HCT116 (cell line): Measurements from ENCODE around the gene PLA2G2E. TPM values are rescaled to one million over a fixed set of nuclear protein-coding genes. Genes with fewer than 3 reads are reported as not detected.

Experiments used
- ATAC-seq: fragments of 200-7000 bp; cut with Tn5 transposase; 2 replicates; pipeline ENCODE4 v1.9.1; 2020; ENCODE audit warnings: mild to moderate bottlenecking, moderate library complexity
- BruUV-seq: library from RNA; stranded (reverse); fragments of 400-500 nt; replicated peaks from 2 replicates; lab custom pipeline; 2021; lab: Mats Ljungman, UMichigan
- CTCF ChIA-PET: fragments of 300-600 bp; sonication (Branson Sonifier 250); formaldehyde crosslinking; loops from one replicate; lab custom pipeline; 2021; ENCODE audit warnings: antibody characterized with exemption; lab: Charles Lee
- POLR2A ChIA-PET: fragments of 300-600, 350-600 bp; sonication (Branson Sonifier 250); formaldehyde crosslinking; loops from one replicate; lab custom pipeline; 2021; ENCODE audit warnings: antibody characterized with exemption; lab: Charles Lee
- RAD21 ChIA-PET, 2 experiments: fragments of 300-600 bp; sonication (Branson Sonifier 250); formaldehyde crosslinking; loops; one replicate each; lab custom pipeline; 2023; ENCODE audit warnings: low total read pairs in 2 of 2; ENCODE audit not compliant: uncharacterized antibody in 2 of 2, unreplicated experiment in 2 of 2, low non-redundant PET in 1 of 2; lab: Charles Lee
- DNase-seq: peaks from one replicate; pipeline ENCODE4 v3.0.0-alpha.2; 2010; ENCODE audit warnings: low read depth, low spot score
- H2AFZ ChIP-seq: fragments of 200-600 bp; shearing (Covaris generic), sonication (generic); 2 replicates; pipeline ENCODE4 v1.6.1; 2017; ENCODE audit warnings: low read depth, mixed run types, mixed read lengths, antibody characterized with exemption, low read length; ENCODE audit not compliant: poor library complexity, severe bottlenecking
- H3K27ac ChIP-seq: 2 replicates; pipeline ENCODE4 v1.5.1; 2012; ENCODE audit warnings: low read depth, low read length
- H3K27me3 ChIP-seq: fragments of 200-600 bp; sonication (generic); 2 replicates; pipeline ENCODE4 v1.6.1; 2016; ENCODE audit warnings: mixed run types, low read length, mixed read lengths; ENCODE audit not compliant: insufficient read depth
- H3K36me3 ChIP-seq, 2 experiments: fragments of 200-500 bp in 1 of 2; fragments of 200-600 bp in 1 of 2; sonication (Bioruptor generic) in 1 of 2; sonication (generic) in 1 of 2; 2 replicates each; pipeline versions ENCODE4 v1.5.1 to v1.6.1; 2014 to 2016; ENCODE audit warnings: low read length in 2 of 2, inconsistent platforms in 1 of 2, mixed read lengths in 1 of 2, mixed run types in 1 of 2; ENCODE audit not compliant: insufficient read depth in 2 of 2, control insufficient read depth in 1 of 2
- H3K4me1 ChIP-seq, 2 experiments: fragments of 200-600 bp in 1 of 2; sonication (generic) in 1 of 2; 2 replicates each; pipeline versions ENCODE4 v1.5.1 to v1.6.1; 2012 to 2017; ENCODE audit warnings: low read length in 2 of 2, inconsistent platforms in 1 of 2, mild to moderate bottlenecking in 1 of 2, mixed read lengths in 1 of 2, mixed run types in 1 of 2, moderate library complexity in 1 of 2; ENCODE audit not compliant: insufficient read depth in 2 of 2, control insufficient read depth in 1 of 2
- H3K4me2 ChIP-seq: fragments of 200-600 bp; sonication (generic); 2 replicates; pipeline ENCODE4 v1.6.1; 2017; ENCODE audit warnings: mixed run types, low read length, mixed read lengths
- H3K4me3 ChIP-seq, 2 experiments: fragments of 200-600 bp in 1 of 2; sonication (generic) in 1 of 2; replicated peaks in 1 of 2; 2 replicates each; pipeline ENCODE4 v1.5.1; 2011 to 2016; ENCODE audit warnings: low read length in 2 of 2, control low read depth in 1 of 2, low read depth in 1 of 2, mild to moderate bottlenecking in 1 of 2, mixed read lengths in 1 of 2, mixed run types in 1 of 2
- H3K79me2 ChIP-seq: fragments of 200-600 bp; sonication (generic); 2 replicates; pipeline ENCODE4 v1.6.1; 2017; ENCODE audit warnings: mild to moderate bottlenecking, mixed run types, low read length, moderate library complexity, mixed read lengths; ENCODE audit not compliant: insufficient read depth
- H3K9ac ChIP-seq: fragments of 200-600 bp; sonication (generic); 2 replicates; pipeline ENCODE4 v1.6.1; 2016; ENCODE audit warnings: low read length, mixed read lengths
- H3K9me2 ChIP-seq: fragments of 200-600 bp; sonication (generic), shearing (Covaris generic); 2 replicates; pipeline ENCODE4 v1.6.1; 2017; ENCODE audit warnings: mixed run types, mild to moderate bottlenecking, moderate library complexity; ENCODE audit not compliant: insufficient read depth
- H3K9me3 ChIP-seq, 2 experiments: fragments of 200-500 bp in 1 of 2; fragments of 200-600 bp in 1 of 2; sonication (Bioruptor generic) in 1 of 2; sonication (generic) in 1 of 2; 2 replicates each; pipeline ENCODE4 v1.6.1; 2014 to 2017; ENCODE audit warnings: low read length in 2 of 2, mixed read lengths in 2 of 2, inconsistent platforms in 1 of 2, low read depth in 1 of 2, mild to moderate bottlenecking in 1 of 2, mixed run types in 1 of 2, moderate library complexity in 1 of 2; ENCODE audit not compliant: control insufficient read depth in 1 of 2, insufficient read depth in 1 of 2
- H4K20me1 ChIP-seq: fragments of 200-600 bp; sonication (generic), shearing (Covaris generic); 2 replicates; pipeline ENCODE4 v1.6.1; 2017; ENCODE audit warnings: mixed run types, mild to moderate bottlenecking, moderate library complexity; ENCODE audit not compliant: insufficient read depth
- CEBPB ChIP-seq: IDR thresholded peaks from 2 replicates; pipeline ENCODE4 v1.6.1; 2012; ENCODE audit warnings: low read depth
- EGR1 ChIP-seq: IDR thresholded peaks from 2 replicates; pipeline ENCODE4 v1.6.1; 2012; ENCODE audit warnings: low read depth
- MAX ChIP-seq: IDR thresholded peaks from 2 replicates; pipeline ENCODE4 v1.6.1; 2012
- SIN3A ChIP-seq: IDR thresholded peaks from 2 replicates; pipeline ENCODE4 v1.6.1; 2012; ENCODE audit warnings: low read depth
- intact Hi-C: fragments of 100-400 bp; cut with micrococcal nuclease; formaldehyde crosslinking; loops from 2 replicates; pipeline ENCODE4 v1.10.0; 2022
- total RNA-seq: library from RNA; stranded (reverse); gene quantifications from one replicate; pipeline ENCODE4 v1.2.1, GENCODE V29; 2021; ENCODE audit not compliant: unreplicated experiment
- TF ChIP-seq, protein P1 (sequence below), 3 experiments: fragments of 200-600 bp in 1 of 3; sonication (generic) in 1 of 3; IDR thresholded peaks in 2 of 3; conservative IDR thresholded peaks in 1 of 3; 2 replicates each; pipeline ENCODE4 v1.5.1; 2012 to 2017; ENCODE audit warnings: low read depth in 2 of 3, low read length in 2 of 3, antibody characterized with exemption in 1 of 3, borderline replicate concordance in 1 of 3, control low read depth in 1 of 3, mild to moderate bottlenecking in 1 of 3, mixed read lengths in 1 of 3, mixed run types in 1 of 3, moderate library complexity in 1 of 3; ENCODE audit not compliant: insufficient read depth in 1 of 3

Gene PLA2G2E
- total RNA-seq, 1 experiment from 2014 or later: not detected

- RAD21 ChIA-PET: no interaction called here
- H3K36me3 ChIP-seq: peaks cover 28 to 30% of the 10 kb centered on the region in 2 experiments
- intact Hi-C loops: no loop called here
- no peaks in the 10 kb centered on the region for H3K9me3 ChIP-seq
- H3K27me3 ChIP-seq: no peaks in the 10 kb centered on the region
- no peaks in the 10 kb centered on the region for H3K9me2 ChIP-seq
- TF ChIP-seq CEBPB (no peak), MAX (no peak), SIN3A (no peak)
- TF ChIP-seq, protein P1, sequence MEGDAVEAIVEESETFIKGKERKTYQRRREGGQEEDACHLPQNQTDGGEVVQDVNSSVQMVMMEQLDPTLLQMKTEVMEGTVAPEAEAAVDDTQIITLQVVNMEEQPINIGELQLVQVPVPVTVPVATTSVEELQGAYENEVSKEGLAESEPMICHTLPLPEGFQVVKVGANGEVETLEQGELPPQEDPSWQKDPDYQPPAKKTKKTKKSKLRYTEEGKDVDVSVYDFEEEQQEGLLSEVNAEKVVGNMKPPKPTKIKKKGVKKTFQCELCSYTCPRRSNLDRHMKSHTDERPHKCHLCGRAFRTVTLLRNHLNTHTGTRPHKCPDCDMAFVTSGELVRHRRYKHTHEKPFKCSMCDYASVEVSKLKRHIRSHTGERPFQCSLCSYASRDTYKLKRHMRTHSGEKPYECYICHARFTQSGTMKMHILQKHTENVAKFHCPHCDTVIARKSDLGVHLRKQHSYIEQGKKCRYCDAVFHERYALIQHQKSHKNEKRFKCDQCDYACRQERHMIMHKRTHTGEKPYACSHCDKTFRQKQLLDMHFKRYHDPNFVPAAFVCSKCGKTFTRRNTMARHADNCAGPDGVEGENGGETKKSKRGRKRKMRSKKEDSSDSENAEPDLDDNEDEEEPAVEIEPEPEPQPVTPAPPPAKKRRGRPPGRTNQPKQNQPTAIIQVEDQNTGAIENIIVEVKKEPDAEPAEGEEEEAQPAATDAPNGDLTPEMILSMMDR (IDR thresholded peaks at IDR 0.05 in 2 of 3, conservative IDR thresholded peaks at IDR 0.05 in 1 of 3; ENCODE audit: borderline replicate concordance in 1 of 3, insufficient read depth in 1 of 3, low read depth in 2 of 3, low read length in 2 of 3): no peak
- CTCF ChIA-PET: interaction anchor here (1.0 kb wide), 1 partner anchor 73 kb away, joined by 3 read pairs; no protein-coding TSS in a partner anchor
- H3K79me2 ChIP-seq: peaks cover 38% of the 10 kb centered on the region
- H3K4me1 ChIP-seq: peaks cover 19 to 28% of the 10 kb centered on the region in 2 experiments
- no peak overlapping the region for H3K4me2 ChIP-seq
- no peak overlapping the region for H3K9ac ChIP-seq
- no peak overlapping the region for H3K27ac ChIP-seq
- H3K4me3 ChIP-seq: no peak overlapping the region
- no peak overlapping the region for H2AFZ ChIP-seq
- no peak for DNase-seq
- POLR2A ChIA-PET: no interaction called here
- no peak for ATAC-seq
- H4K20me1 ChIP-seq: no peaks in the 10 kb centered on the region
- BruUV-seq: no TSS peak
Measured at GRCh38 chr1:19901653-19902052, 21.8 kb downstream of the PLA2G2E start.

- DNase-seq (no peak), ATAC-seq (no peak)
- no peak overlapping the region for H3K9ac ChIP-seq
- peak; percentile 43 for TF ChIP-seq CEBPB
- TF ChIP-seq EGR1: no peak
- no peaks in the 10 kb centered on the region for H3K4me1 ChIP-seq
- no peak overlapping the region for H3K4me3 ChIP-seq
- H3K27ac ChIP-seq: no peak overlapping the region
- no peaks in the 10 kb centered on the region for H3K9me3 ChIP-seq
- intact Hi-C loops: no loop called here
- no peak overlapping the region for H2AFZ ChIP-seq
- H3K79me2 ChIP-seq: peaks cover 59% of the 10 kb centered on the region
- RAD21 ChIA-PET: no interaction called here
- H3K9me2 ChIP-seq: no peaks in the 10 kb centered on the region
- POLR2A ChIA-PET: no interaction called here
- no TSS peak for BruUV-seq
- H3K27me3 ChIP-seq: no peaks in the 10 kb centered on the region
- peaks cover 14 to 55% of the 10 kb centered on the region in 2 experiments for H3K36me3 ChIP-seq
- H4K20me1 ChIP-seq: peaks cover 2% of the 10 kb centered on the region; the same call in 1 of the 2 replicates
- no peak overlapping the region for H3K4me2 ChIP-seq
- CTCF ChIA-PET: interaction anchor here (1.8 kb wide), 1 partner anchor 12 kb away, joined by 6 read pairs; the partner anchor contains the start of gene OTUD3
Measured at GRCh38 chr1:19894218-19894617, 29.2 kb downstream of the PLA2G2E start.
